GM19023 (cell line): Measurements from ENCODE around the gene LBR.
"Not testable (repeated sequence)": the region's sequence is repeated elsewhere in the genome, so short reads cannot be mapped to it uniquely, and the experiment has no call there.

Experiments
- ATAC-seq: cut with Tn5 transposase; IDR thresholded peaks from one replicate; pipeline ENCODE4 v1.9.1; 2021; ENCODE audit warnings: mild to moderate bottlenecking, moderate library complexity; ENCODE audit not compliant: unreplicated experiment

Gene LBR

GRCh38 chr1:225386860-225387259 lies 41.0 kb downstream of the LBR start:
- not testable (repeated sequence) for ATAC-seq

GRCh38 chr1:225380691-225381090 lies 47.1 kb downstream of the LBR start:
- ATAC-seq: no peak

GRCh38 chr1:225378880-225379279 lies 49.0 kb downstream of the LBR start:
- ATAC-seq: no peak

GRCh38 chr1:225374996-225375395 lies 52.8 kb downstream of the LBR start:
- ATAC-seq: no peak

GRCh38 chr1:225373155-225373554 lies 54.7 kb downstream of the LBR start:
- ATAC-seq: no peak

GRCh38 chr1:225371366-225372010 lies 56.4 kb downstream of the LBR start:
- ATAC-seq: no peak

GRCh38 chr1:225368036-225368552 lies 59.7 kb downstream of the LBR start:
- no peak for ATAC-seq

GRCh38 chr1:225366552-225366951 lies 61.3 kb downstream of the LBR start:
- no peak for ATAC-seq

- no peak for ATAC-seq
Observed at GRCh38 chr1:225366018-225366417, 61.8 kb downstream of the LBR start.

- no peak for ATAC-seq
Observed at GRCh38 chr1:225364439-225364838, 63.4 kb downstream of the LBR start.

GRCh38 chr1:225362805-225363204 lies 65.0 kb downstream of the LBR start:
- no peak for ATAC-seq

GRCh38 chr1:225361176-225361575 lies 66.7 kb downstream of the LBR start:
- ATAC-seq: no peak

GRCh38 chr1:225360119-225360518 lies 67.7 kb downstream of the LBR start:
- ATAC-seq: no peak

- ATAC-seq: no peak
Observed at GRCh38 chr1:225355863-225356262, 72.0 kb downstream of the LBR start.

GRCh38 chr1:225354906-225355305 lies 72.9 kb downstream of the LBR start:
- ATAC-seq: no peak
